ENCODE measurements around the gene RNF31.

Gene RNF31

DNA sequence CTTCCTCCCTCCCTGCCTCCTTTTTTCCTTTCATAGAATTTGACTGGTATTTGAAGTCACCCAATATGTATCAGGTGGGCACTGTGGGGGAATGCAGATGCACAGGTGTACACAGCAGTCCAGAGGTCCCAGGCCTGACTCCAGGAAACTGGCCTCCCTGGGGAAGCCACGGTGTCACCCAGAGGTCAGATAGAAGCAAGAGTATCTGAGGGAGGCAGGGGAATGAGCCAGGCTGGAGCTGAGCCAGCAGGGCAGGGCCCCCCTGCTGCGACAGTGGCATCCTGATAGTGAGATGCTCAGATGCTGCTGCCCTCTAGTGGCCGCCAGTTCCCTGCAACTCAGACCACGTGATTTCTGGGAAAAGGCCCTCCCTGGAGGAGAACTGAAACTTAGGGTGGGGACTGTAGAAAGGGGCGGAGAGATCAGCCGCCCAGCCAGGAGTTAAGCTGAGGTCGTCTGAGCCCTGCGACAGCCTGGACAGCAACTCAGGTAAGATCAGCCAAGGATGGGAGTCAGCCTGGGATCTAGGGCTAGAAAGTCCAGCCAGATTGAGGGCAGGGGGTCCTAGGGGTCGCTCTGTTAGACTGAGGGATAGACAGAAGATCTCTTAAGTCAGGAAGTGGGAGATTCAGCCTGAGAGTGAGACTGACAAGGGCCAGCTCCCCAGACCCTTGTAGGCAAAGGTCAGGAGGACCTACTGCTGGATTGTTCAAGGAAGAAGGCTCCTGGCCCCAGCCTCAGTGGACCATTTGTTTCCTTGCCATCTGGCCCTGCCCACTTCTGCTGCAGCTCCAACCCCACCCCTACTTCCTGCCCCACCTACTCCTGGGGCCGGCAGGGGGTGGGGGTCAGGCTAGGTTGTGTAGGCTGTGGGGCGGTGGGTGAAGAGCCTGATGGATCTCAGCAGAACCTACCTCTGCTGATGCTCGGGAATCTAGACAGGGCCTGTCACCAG, 13.8 kb downstream of the RNF31 start, which contains the start of gene IRF9:
TSS of gene IRF9 (plus strand) at position 416 of the 955 bp plus-strand sequence. CDS start 880 bp downstream, outside the sequence.
- DNase-seq: peak; percentile 94

GRCh38 chr14:24162093-24162492, 14.8 kb downstream of the RNF31 start:
- DNase-seq: no peak

DNA sequence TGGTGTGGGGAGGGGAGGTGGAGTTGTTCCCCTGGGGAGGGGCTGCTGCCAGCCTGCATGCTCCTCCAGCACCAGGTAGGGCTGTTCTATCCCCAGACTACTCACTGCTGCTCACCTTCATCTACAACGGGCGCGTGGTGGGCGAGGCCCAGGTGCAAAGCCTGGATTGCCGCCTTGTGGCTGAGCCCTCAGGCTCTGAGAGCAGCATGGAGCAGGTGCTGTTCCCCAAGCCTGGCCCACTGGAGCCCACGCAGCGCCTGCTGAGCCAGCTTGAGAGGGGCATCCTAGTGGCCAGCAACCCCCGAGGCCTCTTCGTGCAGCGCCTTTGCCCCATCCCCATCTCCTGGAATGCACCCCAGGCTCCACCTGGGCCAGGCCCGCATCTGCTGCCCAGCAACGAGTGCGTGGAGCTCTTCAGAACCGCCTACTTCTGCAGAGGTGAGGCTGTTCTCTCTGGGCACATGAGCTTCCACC, 17.3 kb downstream of the RNF31 start:
- DNase-seq: no peak

GRCh38 chr14:24165785-24166184, 18.5 kb downstream of the RNF31 start:
- no peak for DNase-seq

DNA sequence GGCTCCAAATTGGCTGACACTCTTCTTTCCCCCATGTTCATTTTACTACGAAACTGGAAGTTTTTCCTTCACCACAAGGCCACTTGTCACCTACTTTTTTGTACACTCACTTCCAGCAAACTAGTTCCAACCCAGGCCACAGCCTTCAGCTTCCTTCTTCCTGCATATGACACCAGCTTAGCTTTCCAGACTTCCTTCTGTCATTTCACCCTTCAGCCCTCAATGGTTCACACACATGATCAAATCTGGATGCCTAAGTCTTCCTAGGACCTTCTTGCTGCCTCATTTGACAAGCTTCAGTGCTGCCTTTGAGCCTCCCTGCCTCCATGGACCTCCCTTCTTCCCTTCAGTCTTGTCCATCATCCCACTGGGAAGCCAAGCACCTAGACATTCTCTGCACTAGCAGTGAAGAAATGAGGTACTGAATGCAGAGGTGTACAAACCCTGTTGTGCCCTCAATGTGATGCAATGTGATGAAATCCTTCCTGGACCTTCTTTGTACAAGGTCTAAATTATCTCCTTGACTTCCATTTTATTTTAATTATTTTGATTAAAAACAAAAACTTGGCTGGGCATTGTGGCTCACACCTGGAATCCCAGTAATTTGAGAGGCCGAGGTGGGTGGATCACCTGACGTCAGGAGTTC, 20.3 kb downstream of the RNF31 start:
- no peak for DNase-seq

GRCh38 chr14:24171422-24172260, 24.3 kb downstream of the RNF31 start, which contains the start of gene REC8:
TSS of gene REC8 (plus strand) at chr14:24172080. CDS start at chr14:24172553, 473 bp downstream.
- DNase-seq: peak; percentile 98

DNA sequence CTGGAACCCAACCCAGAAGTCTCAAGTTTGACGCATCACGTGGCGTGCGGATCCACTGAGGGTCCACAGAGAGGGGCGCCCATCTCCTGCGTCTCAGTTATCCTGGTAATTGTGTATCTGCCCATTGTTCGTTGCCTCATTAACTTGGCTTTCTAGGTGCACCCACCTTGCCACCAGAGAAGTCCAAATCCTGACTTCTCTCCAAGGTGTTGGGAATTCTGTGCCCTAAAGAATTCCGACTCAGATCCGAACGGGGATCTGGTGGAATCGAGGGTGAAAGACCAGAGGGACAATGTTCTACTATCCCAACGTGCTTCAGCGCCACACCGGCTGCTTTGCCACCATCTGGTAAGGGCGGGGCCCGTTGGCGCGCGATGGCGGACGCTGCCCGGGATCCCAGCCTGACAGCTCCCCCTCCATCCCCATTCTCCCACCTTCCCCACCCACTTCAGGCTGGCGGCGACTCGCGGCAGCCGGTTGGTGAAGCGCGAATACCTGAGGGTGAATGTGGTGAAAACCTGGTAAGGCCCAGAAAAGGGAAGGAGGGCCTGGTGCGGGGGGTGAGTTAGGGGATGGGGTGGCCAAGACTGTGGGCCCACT, 25.1 kb downstream of the RNF31 start:
- DNase-seq: peak; percentile 32

DNA sequence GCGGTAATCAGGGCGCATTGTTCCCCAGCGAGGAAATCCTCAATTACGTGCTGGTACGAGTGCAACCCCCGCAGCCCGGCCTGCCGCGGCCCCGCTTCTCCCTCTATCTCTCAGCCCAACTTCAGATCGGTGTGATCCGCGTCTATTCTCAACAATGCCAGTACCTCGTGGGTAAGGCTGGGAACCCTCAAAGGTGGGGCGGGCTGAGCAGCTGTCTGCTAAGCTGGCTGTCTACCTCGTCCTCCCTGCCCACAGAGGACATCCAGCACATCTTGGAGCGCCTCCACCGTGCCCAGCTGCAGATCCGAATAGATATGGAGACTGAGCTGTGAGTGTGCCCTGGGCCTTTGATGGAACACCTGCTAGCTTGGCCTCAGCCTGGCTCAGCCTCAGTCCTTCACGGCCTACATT, 25.6 kb downstream of the RNF31 start:
- no peak for DNase-seq

DNA sequence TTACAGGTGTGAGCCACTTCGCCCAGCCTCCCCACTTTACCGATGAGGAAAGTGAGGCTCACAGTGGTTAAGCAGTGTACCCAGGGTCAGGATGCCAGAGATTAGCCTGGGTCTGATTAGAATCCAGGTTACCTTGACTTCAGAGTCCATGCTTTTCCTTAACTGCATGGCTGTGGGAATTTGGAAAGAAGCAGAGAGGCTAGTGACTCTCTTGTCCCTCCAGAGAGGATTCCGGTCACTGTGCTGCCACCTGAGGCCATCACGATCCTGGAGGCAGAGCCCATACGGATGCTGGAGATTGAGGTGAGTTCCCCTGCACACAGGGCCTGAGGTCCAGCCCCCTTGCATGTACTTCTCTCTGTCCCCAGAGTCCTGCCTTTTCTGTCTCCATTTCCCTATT, 29.3 kb downstream of the RNF31 start:
- DNase-seq: no peak

DNA sequence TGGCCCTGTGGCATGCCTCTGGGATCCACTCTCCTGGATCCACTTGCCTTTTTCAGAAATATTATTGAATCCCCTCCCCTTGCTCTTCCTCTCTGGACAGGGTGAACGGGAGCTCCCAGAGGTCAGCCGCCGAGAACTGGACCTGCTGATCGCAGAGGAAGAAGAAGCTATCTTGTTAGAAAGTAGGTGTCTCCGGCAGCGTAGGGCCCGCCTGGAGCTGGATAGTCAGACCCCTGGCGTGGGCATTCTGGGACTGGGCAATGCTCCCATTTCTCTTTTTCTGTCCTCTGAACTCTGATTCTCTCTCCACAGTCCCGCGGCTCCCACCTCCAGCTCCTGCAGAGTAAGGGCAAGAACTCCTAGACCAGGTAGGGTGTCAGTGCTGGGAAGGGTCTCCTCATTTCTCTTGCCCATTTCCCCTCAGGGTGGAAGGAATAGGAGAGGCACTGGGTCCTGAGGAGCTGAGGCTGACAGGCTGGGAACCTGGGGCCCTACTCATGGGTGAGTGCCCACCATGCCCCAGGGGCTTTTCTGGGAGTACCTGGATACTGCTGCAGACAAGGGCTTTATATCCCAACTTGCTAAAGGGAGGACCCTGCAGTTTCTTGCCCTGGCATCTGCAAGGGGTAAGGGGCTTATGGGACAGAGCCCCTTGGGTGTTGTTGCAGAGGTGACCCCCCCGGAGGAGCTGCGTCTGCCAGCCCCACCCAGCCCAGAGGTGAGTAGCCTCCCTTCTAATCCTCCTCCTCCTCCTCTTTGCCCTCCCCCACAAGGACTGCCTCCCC, 29.9 kb downstream of the RNF31 start:
- DNase-seq: no peak

GRCh38 chr14:24177891-24178290, 30.6 kb downstream of the RNF31 start:
- DNase-seq: no peak

DNA sequence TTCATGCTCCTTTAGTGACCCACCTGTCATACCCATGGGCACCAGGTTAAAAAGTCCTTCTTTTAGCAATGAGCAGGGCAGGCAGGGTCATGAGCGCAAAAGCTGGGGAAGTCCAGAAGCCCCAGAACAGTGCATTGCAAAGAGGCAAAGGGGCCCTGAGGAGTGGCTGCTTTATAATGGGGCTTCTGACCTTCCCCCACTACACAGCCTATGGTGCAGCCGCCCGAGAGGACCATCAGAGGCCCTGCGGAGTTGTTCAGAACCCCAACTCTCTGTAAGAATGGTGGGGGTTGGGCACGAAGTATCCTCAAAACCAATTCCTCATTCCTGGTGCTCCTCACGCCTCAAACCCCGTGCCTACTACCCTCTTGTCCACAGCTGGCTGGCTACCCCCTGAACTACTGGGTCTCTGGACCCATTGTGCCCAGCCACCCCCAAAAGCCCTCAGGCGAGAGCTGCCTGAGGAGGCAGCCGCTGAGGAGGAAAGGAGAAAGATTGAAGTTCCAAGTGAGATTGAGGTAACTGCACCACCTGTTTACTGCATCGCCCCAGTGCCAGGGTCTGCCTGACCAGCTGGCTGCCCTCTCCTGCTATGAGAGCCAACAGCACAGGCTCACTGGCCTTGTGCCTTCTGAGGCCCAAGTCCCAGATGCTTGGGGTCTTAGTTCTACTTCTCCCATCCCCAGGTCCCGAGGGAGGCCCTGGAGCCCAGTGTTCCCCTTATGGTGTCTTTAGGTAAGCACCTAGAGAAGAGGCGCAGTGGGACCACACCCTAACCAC, 31.3 kb downstream of the RNF31 start:
- DNase-seq: no peak

GRCh38 chr14:24179294-24179960, 32.1 kb downstream of the RNF31 start:
- no peak for DNase-seq

GRCh38 chr14:24179961-24180796, 32.9 kb downstream of the RNF31 start:
- DNase-seq: no peak

DNA sequence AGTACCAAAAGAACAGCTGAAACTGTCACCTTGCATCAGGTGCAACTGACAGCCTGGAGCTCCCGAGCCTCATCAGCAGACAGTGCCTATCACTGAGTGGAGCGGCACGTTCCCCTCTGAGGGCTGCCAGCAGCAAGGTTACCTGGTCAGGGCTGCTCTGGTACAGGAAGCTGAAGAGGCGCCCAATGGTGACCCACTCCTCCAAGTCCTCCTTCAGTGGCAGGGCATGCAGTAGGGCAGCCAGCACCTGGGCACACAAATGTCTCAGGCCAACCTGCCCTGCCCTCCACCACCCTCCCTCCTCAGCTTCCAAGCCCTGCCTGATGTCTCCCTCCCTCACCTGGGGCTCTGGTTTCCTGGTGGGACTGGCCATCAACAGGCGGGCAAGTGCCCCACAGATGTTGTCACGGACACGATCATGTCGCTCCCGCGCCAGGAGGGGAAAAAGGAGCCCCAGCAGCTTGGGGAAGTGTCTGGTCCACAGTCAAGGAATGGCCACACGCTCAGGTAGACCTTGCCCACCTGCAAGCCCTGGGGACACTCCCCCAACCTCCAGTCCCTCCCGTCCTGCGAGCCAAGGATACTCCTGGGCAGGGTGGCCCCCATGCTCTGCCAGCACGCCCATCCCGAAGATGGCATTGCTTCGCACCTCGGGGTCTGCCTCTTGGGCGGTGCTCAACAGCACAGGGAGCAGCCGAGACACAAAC, 34.2 kb downstream of the RNF31 start:
- no peak for DNase-seq

DNA sequence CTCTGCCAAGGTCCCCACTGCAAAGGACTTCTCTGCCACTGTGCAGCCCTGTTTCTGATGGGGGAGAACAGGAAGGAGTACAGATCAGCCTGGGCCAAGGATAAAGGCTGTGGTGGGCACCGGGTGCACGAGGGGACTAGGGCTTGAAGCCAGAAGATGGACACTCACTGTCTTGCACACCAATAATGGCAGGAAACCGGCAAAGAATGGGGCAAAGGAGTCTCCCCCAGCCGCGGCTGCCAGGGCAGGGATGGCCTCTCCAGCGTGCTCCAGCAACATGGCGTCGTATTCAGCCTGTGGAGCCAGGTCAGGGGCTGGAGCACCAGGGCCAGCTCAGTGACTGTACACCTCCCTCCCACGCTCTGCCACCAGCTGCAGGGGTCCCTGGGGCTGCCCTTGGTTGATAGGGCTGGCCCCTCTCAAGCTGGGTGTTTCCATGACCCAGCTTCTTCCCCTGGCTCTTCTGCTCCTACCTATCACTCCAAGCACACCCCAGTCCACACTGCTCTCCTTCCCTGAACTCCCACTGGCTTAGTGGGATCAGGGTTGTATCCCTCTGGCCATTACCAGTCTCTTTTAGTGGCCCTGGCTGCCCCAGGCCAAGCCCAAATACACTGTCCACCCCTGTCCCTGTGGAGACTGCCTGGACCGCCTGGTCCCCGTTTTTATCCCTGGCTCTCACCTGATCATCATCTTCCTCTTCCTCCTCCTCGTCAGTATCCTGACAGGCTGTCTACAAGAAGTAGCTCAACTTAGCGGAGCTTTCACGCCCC, 35.0 kb downstream of the RNF31 start:
- DNase-seq: no peak

DNA sequence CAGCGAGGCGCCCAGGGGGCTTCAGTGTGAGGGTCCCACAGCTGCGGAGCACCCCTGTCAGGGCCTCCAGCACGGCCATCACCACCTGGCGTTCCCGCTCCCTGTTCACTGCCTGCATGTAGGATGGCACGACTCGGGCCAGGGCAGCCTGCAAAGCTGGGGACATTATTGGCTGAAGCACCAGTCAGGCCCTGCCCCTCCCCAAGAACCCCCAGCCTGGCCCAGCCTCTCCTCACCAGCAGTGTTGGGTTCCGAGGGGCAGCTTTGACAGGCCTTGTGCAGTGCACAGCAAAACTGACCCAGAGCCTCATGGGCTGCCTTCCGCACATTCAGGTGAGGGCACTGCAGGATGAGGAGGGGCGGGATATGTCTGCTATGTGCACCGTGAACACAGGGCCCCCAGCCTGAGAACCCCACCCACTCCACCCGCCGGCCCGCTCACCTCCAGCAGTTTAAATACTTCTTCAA, 35.8 kb downstream of the RNF31 start:
- no peak for DNase-seq

Data from NCI-H1694 treated with DMSO at 0.1 percent for 48 hours (cell line).